WTC11 (cell line): Measurements from ENCODE around the gene COL4A2. TPM values are rescaled to one million over a fixed set of nuclear protein-coding genes. Genes with fewer than 3 reads are reported as not detected.

ENCODE experiments used
- ATAC-seq: fragments of 200-7000 bp; cut with Tn5 transposase; 2 replicates; pipeline ENCODE4 v1.10.0; 2021; ENCODE audit warnings: mild to moderate bottlenecking, moderate library complexity
- CTCF ChIA-PET: fragments of 300-600 bp; sonication (Branson Sonifier 250); formaldehyde crosslinking; loops from one replicate; lab custom pipeline; 2021; ENCODE audit warnings: antibody characterized with exemption; lab: Charles Lee
- POLR2A ChIA-PET: fragments of 350-600 bp; sonication (Branson Sonifier 250); formaldehyde crosslinking; loops from one replicate; lab custom pipeline; 2021; ENCODE audit warnings: antibody characterized with exemption; lab: Charles Lee
- DNase-seq: peaks from one replicate; pipeline ENCODE4 v3.0.0; 2021; ENCODE audit warnings: low spot score
- H3K27ac Mint-ChIP-seq: 2 replicates; pipeline ENCODE4 v1.8.0; 2021; ENCODE audit warnings: mixed read lengths
- H3K27me3 Mint-ChIP-seq: 2 replicates; pipeline ENCODE4 v1.8.0; 2021; ENCODE audit warnings: low read depth, mild to moderate bottlenecking, moderate library complexity, mixed read lengths
- H3K36me3 Mint-ChIP-seq: 2 replicates; pipeline ENCODE4 v1.8.0; 2021; ENCODE audit warnings: mixed read lengths
- H3K4me1 Mint-ChIP-seq: 2 replicates; pipeline ENCODE4 v1.8.0; 2022; ENCODE audit warnings: mixed read lengths
- H3K4me3 Mint-ChIP-seq: 2 replicates; pipeline ENCODE4 v1.8.0; 2021; ENCODE audit warnings: mild to moderate bottlenecking, moderate library complexity, mixed read lengths
- H3K9me3 Mint-ChIP-seq: 2 replicates; pipeline ENCODE4 v1.8.0; 2021; ENCODE audit warnings: mixed read lengths
- AR ChIP-seq: fragments of 250-450 bp; sonication (Bioruptor Pico); IDR thresholded peaks from 2 replicates; pipeline ENCODE4 v1.9.0; 2021; ENCODE audit warnings: mild to moderate bottlenecking
- ATF2 ChIP-seq: sonication (generic); formaldehyde crosslinking; IDR thresholded peaks from 2 replicates; pipeline ENCODE4 v1.8.1; 2022; ENCODE audit warnings: low read depth, missing genetic modification reagents, borderline replicate concordance
- ATF6 ChIP-seq: sonication (generic); formaldehyde crosslinking; IDR thresholded peaks from 2 replicates; pipeline ENCODE4 v1.8.1; 2023; ENCODE audit warnings: mild to moderate bottlenecking, missing genetic modification reagents
- E2F4 ChIP-seq: sonication (generic); formaldehyde crosslinking; IDR thresholded peaks from 2 replicates; pipeline ENCODE4 v1.8.1; 2022; ENCODE audit warnings: low read depth, mild to moderate bottlenecking, moderate library complexity, missing genetic modification reagents, borderline replicate concordance
- ESRRA ChIP-seq: sonication (generic); formaldehyde crosslinking; IDR thresholded peaks from 2 replicates; pipeline ENCODE4 v1.8.1; 2022; ENCODE audit warnings: mild to moderate bottlenecking, missing genetic modification reagents, borderline replicate concordance
- FOXP4 ChIP-seq: sonication (generic); formaldehyde crosslinking; IDR thresholded peaks from 2 replicates; pipeline ENCODE4 v1.8.0; 2022; ENCODE audit warnings: mild to moderate bottlenecking, missing genetic modification reagents
- IRF2 ChIP-seq: sonication (generic); formaldehyde crosslinking; IDR thresholded peaks from 2 replicates; pipeline ENCODE4 v1.8.0; 2022; ENCODE audit warnings: low read depth, missing genetic modification reagents, borderline replicate concordance
- JAZF1 ChIP-seq: fragments of 250-450 bp; sonication (Bioruptor Pico); IDR thresholded peaks from 2 replicates; pipeline ENCODE4 v1.9.0; 2021; ENCODE audit warnings: moderate library complexity, mild to moderate bottlenecking, inconsistent platforms
- MXD4 ChIP-seq: fragments of 250-450 bp; sonication (Bioruptor Pico); IDR thresholded peaks from 2 replicates; pipeline ENCODE4 v1.8.0; 2021; ENCODE audit warnings: mild to moderate bottlenecking, moderate library complexity, borderline replicate concordance
- NR3C1 ChIP-seq: sonication (generic); formaldehyde crosslinking; conservative IDR thresholded peaks from 2 replicates; pipeline ENCODE4 v1.8.1; 2023; ENCODE audit warnings: low read depth, mild to moderate bottlenecking, missing genetic modification reagents
- RORB ChIP-seq: fragments of 250-450 bp; sonication (Bioruptor Pico); IDR thresholded peaks from 2 replicates; pipeline ENCODE4 v1.9.0; 2021; ENCODE audit warnings: mild to moderate bottlenecking
- SP1 ChIP-seq: sonication (generic); formaldehyde crosslinking; conservative IDR thresholded peaks from 2 replicates; pipeline ENCODE4 v1.8.1; 2022; ENCODE audit warnings: missing genetic modification reagents
- TCF7 ChIP-seq: sonication (generic); formaldehyde crosslinking; IDR thresholded peaks from 2 replicates; pipeline ENCODE4 v1.8.0; 2022; ENCODE audit warnings: mild to moderate bottlenecking, low read depth, missing genetic modification reagents, moderate library complexity
- ZNF138 ChIP-seq: sonication (generic); formaldehyde crosslinking; conservative IDR thresholded peaks from 2 replicates; pipeline ENCODE4 v1.8.1; 2022; ENCODE audit warnings: mild to moderate bottlenecking, moderate library complexity, missing genetic modification reagents
- ZNF423 ChIP-seq: fragments of 250-450 bp; sonication (Bioruptor Pico); IDR thresholded peaks from 2 replicates; pipeline ENCODE4 v2.1.2; 2022; ENCODE audit warnings: mild to moderate bottlenecking, moderate library complexity
- total RNA-seq: library from RNA; stranded (reverse); gene quantifications from 3 replicates; pipeline ENCODE4 v1.2.3, GENCODE V29; 2021
- TF ChIP-seq, protein P1 (sequence below): sonication (generic); formaldehyde crosslinking; IDR thresholded peaks from 2 replicates; pipeline ENCODE4 v1.8.0; 2022; ENCODE audit warnings: mild to moderate bottlenecking, missing genetic modification reagents
- TF ChIP-seq, protein P2 (sequence below): fragments of 250-450 bp; sonication (Bioruptor Pico); IDR thresholded peaks from 2 replicates; pipeline ENCODE4 v1.9.0; 2021; ENCODE audit warnings: moderate library complexity, mild to moderate bottlenecking, inconsistent platforms, borderline replicate concordance

The COL4A2 gene
- total RNA-seq, 1 experiment from 2014 or later = 109 TPM

GRCh38 chr13:110266983-110267382, 40.1 kb upstream of the COL4A2 start (continued):
- TF ChIP-seq, protein P1, sequence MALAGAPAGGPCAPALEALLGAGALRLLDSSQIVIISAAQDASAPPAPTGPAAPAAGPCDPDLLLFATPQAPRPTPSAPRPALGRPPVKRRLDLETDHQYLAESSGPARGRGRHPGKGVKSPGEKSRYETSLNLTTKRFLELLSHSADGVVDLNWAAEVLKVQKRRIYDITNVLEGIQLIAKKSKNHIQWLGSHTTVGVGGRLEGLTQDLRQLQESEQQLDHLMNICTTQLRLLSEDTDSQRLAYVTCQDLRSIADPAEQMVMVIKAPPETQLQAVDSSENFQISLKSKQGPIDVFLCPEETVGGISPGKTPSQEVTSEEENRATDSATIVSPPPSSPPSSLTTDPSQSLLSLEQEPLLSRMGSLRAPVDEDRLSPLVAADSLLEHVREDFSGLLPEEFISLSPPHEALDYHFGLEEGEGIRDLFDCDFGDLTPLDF (CRISPR knock-in tag) = no peak
- TF ChIP-seq ZNF423 (peak; percentile 67), ATF6 (CRISPR knock-in tag) (no peak), NR3C1 (CRISPR knock-in tag) (no peak), SP1 (0 out of 2 replicates have a peak, but pooled peaks have one; percentile 28), FOXP4 (CRISPR knock-in tag) (0 out of 2 replicates have a peak, but pooled peaks have one; percentile 38), E2F4 (CRISPR knock-in tag) (no peak), JAZF1 (CRISPR knock-in tag) (no peak), TCF7 (no peak), IRF2 (CRISPR knock-in tag) (no peak), AR (CRISPR knock-in tag) (no peak)

GRCh38 chr13:110268061-110268460, 39.0 kb upstream of the COL4A2 start:
- no peaks in the 10 kb centered on the region for H3K9me3 Mint-ChIP-seq
- no peak for ATAC-seq
- ChIA-PET POLR2A (no interaction called here), CTCF (interaction anchor here (1.2 to 3.8 kb wide), 5 partner anchors 20 to 95 kb away, joined by 4 to 29 read pairs (median 4); no protein-coding TSS in a partner anchor)
- no peak overlapping the region for H3K4me3 Mint-ChIP-seq
- peaks cover 43% of the 10 kb centered on the region for H3K4me1 Mint-ChIP-seq
- no peaks in the 10 kb centered on the region for H3K36me3 Mint-ChIP-seq
- DNase-seq = no peak
- H3K27me3 Mint-ChIP-seq = no peaks in the 10 kb centered on the region
- TF ChIP-seq MXD4 (CRISPR knock-in tag) (no peak), ESRRA (CRISPR knock-in tag) (no peak), JAZF1 (CRISPR knock-in tag) (no peak), ATF2 (no peak), ZNF138 (no peak), RORB (CRISPR knock-in tag) (no peak)
- TF ChIP-seq, protein P2, sequence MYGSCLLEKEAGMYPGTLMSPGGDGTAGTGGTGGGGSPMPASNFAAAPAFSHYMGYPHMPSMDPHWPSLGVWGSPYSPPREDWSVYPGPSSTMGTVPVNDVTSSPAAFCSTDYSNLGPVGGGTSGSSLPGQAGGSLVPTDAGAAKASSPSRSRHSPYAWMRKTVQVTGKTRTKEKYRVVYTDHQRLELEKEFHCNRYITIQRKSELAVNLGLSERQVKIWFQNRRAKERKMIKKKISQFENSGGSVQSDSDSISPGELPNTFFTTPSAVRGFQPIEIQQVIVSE = no peak
- H3K27ac Mint-ChIP-seq = no peak overlapping the region
